Measurements from ENCODE around the gene NFIA. TPM values are rescaled to one million over a fixed set of nuclear protein-coding genes. Genes with fewer than 3 reads are reported as not detected.
A peak's percentile ranks its signal among the peaks of the same experiment; 100 is the strongest.

Gene NFIA
- total and polyA plus RNA-seq, 2 of the 13 experiments (the other 11 are each of a cell fraction or from before 2014, with no cell fraction given) = 14.7 to 28.5 TPM

DNA sequence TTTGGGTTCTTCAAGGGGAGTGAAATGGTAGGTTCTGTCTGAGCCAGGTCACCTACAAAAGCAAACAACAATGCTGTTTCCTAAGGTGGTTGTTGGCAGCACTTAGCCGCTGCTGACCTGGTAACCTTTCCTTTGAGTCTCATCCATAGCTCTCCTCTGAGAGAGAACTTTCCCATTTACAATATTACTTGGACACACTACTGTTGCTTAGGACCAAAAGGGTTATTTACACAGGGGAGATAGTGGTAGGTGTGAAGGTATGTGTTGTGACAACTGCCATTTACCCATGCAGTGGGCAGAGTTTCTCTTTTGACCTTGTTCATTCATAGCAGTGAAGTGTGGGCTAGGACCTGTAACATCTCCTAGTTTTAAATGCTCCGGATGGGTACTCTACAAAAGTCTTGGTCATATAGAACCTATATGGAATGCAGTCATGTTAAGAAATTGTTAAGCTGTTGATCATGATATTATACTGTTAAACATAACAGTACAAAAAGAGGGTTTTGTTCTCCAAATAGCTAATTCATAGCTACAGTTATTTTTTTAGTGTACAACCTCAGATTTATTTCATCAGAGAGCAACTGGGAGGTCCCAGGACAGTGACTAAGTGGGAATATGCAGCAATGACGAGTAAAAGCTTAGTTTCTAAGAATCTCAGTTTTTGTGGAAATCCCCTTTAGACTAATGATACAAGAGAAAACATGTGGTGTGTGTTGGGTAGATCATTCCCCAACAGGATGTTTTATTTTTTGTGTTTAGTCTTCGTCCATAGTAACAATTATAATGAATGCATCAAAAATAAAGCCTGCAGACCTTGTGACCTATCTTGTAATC, 219.7 kb downstream of the NFIA start (continued):
- TF ChIP-seq EHMT2 (IDR thresholded peaks at IDR 0.05; ENCODE audit: borderline replicate concordance, low read depth, low read length) (no peak), TEAD3 (CRISPR knock-in tag; optimal IDR thresholded peaks at IDR 0.05; ENCODE audit: borderline replicate concordance) (peak; percentile 74), KDM2A (CRISPR knock-in tag; IDR thresholded peaks at IDR 0.05; ENCODE audit: borderline replicate concordance, low read depth) (no peak), HOXA5 (CRISPR knock-in tag; IDR thresholded peaks at IDR 0.05) (no peak), PPARG (CRISPR knock-in tag; conservative IDR thresholded peaks at IDR 0.05) (0 out of 2 replicates have a peak, but pooled peaks have one; percentile 35), NFATC3 (CRISPR knock-in tag; IDR thresholded peaks at IDR 0.05) (no peak), ZNF703 (CRISPR knock-in tag; IDR thresholded peaks at IDR 0.05; ENCODE audit: borderline replicate concordance) (no peak), TBL1XR1 (IDR thresholded peaks at IDR 0.05; ENCODE audit: borderline replicate concordance, low read length, partially characterized antibody) (no peak), GPN1 (CRISPR knock-in tag; IDR thresholded peaks at IDR 0.05; ENCODE audit: borderline replicate concordance) (no peak), KLF16 (CRISPR knock-in tag; IDR thresholded peaks at IDR 0.05) (no peak), EZH2 (conservative IDR thresholded peaks at IDR 0.05; ENCODE audit: low read depth, low read length) (no peak), POGZ (CRISPR knock-in tag; IDR thresholded peaks at IDR 0.05) (peak; percentile 31; the same call in 1 of the 2 replicates), REPIN1 (CRISPR knock-in tag; IDR thresholded peaks at IDR 0.05; ENCODE audit: borderline replicate concordance, low read depth) (no peak), JARID2 (CRISPR knock-in tag; IDR thresholded peaks at IDR 0.05; ENCODE audit: insufficient replicate concordance) (no peak), ZNF614 (CRISPR knock-in tag; IDR thresholded peaks at IDR 0.05; ENCODE audit: borderline replicate concordance) (no peak), NCOR1 (IDR thresholded peaks at IDR 0.05; ENCODE audit: borderline replicate concordance, low read length) (no peak)
- TF ChIP-seq, protein P1, sequence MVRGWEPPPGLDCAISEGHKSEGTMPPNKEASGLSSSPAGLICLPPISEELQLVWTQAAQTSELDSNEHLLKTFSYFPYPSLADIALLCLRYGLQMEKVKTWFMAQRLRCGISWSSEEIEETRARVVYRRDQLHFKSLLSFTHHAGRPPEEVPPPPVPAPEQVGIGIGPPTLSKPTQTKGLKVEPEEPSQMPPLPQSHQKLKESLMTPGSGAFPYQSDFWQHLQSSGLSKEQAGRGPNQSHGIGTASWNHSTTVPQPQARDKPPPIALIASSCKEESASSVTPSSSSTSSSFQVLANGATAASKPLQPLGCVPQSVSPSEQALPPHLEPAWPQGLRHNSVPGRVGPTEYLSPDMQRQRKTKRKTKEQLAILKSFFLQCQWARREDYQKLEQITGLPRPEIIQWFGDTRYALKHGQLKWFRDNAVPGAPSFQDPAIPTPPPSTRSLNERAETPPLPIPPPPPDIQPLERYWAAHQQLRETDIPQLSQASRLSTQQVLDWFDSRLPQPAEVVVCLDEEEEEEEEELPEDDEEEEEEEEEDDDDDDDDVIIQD (CRISPR knock-in tag; IDR thresholded peaks at IDR 0.05; ENCODE audit: low read depth) = peak; percentile 59; the same call in 1 of the 2 replicates
- TF ChIP-seq, protein P2, sequence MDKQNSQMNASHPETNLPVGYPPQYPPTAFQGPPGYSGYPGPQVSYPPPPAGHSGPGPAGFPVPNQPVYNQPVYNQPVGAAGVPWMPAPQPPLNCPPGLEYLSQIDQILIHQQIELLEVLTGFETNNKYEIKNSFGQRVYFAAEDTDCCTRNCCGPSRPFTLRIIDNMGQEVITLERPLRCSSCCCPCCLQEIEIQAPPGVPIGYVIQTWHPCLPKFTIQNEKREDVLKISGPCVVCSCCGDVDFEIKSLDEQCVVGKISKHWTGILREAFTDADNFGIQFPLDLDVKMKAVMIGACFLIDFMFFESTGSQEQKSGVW (CRISPR knock-in tag; IDR thresholded peaks at IDR 0.05; ENCODE audit: borderline replicate concordance) = no peak
- TF ChIP-seq, protein P3, sequence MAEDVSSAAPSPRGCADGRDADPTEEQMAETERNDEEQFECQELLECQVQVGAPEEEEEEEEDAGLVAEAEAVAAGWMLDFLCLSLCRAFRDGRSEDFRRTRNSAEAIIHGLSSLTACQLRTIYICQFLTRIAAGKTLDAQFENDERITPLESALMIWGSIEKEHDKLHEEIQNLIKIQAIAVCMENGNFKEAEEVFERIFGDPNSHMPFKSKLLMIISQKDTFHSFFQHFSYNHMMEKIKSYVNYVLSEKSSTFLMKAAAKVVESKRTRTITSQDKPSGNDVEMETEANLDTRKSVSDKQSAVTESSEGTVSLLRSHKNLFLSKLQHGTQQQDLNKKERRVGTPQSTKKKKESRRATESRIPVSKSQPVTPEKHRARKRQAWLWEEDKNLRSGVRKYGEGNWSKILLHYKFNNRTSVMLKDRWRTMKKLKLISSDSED (CRISPR knock-in tag; IDR thresholded peaks at IDR 0.05) = no peak
- TF ChIP-seq, protein P4, sequence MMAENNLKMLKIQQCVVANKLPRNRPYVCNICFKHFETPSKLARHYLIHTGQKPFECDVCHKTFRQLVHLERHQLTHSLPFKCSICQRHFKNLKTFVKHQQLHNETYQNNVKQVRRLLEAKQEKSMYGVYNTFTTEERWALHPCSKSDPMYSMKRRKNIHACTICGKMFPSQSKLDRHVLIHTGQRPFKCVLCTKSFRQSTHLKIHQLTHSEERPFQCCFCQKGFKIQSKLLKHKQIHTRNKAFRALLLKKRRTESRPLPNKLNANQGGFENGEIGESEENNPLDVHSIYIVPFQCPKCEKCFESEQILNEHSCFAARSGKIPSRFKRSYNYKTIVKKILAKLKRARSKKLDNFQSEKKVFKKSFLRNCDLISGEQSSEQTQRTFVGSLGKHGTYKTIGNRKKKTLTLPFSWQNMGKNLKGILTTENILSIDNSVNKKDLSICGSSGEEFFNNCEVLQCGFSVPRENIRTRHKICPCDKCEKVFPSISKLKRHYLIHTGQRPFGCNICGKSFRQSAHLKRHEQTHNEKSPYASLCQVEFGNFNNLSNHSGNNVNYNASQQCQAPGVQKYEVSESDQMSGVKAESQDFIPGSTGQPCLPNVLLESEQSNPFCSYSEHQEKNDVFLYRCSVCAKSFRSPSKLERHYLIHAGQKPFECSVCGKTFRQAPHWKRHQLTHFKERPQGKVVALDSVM (CRISPR knock-in tag; IDR thresholded peaks at IDR 0.05) = no peak
- TF ChIP-seq, protein P5, sequence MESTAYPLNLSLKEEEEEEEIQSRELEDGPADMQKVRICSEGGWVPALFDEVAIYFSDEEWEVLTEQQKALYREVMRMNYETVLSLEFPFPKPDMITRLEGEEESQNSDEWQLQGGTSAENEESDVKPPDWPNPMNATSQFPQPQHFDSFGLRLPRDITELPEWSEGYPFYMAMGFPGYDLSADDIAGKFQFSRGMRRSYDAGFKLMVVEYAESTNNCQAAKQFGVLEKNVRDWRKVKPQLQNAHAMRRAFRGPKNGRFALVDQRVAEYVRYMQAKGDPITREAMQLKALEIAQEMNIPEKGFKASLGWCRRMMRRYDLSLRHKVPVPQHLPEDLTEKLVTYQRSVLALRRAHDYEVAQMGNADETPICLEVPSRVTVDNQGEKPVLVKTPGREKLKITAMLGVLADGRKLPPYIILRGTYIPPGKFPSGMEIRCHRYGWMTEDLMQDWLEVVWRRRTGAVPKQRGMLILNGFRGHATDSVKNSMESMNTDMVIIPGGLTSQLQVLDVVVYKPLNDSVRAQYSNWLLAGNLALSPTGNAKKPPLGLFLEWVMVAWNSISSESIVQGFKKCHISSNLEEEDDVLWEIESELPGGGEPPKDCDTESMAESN (CRISPR knock-in tag; conservative IDR thresholded peaks at IDR 0.05) = no peak
